ENCODE measurements around the gene KRTAP6-2. TPM values are rescaled to one million over a fixed set of nuclear protein-coding genes. Genes with fewer than 3 reads are reported as not detected.

Gene KRTAP6-2
- total RNA-seq, 6 experiments from 2014 or later = not detected

- no peaks in the 10 kb centered on the region for H3K4me1 Mint-ChIP-seq (ENCODE audit: low read depth)
- TF ChIP-seq CTCF (IDR thresholded peaks at IDR 0.05) = no peak
- peaks cover 52% of the 10 kb centered on the region for H3K9me3 Mint-ChIP-seq
- H3K4me3 Mint-ChIP-seq = no peak overlapping the region
- no peak for DNase-seq
- H3K27ac Mint-ChIP-seq = no peak overlapping the region
- no peaks in the 10 kb centered on the region for H3K27me3 Mint-ChIP-seq (ENCODE audit: insufficient read depth)
- no peaks in the 10 kb centered on the region for H3K36me3 Mint-ChIP-seq (ENCODE audit: low read depth)
Measured at GRCh38 chr21:30561957-30562356, 36.7 kb downstream of the KRTAP6-2 start.

- Mint-ChIP-seq H3K4me1 (ENCODE audit: low read depth) (no peaks in the 10 kb centered on the region), H3K36me3 (ENCODE audit: low read depth) (no peaks in the 10 kb centered on the region), H3K27ac (no peak within 1 kb of the TSS), H3K9me3 (peaks cover 56% of the 10 kb centered on the region), H3K4me3 (no peak within 1 kb of the TSS), H3K27me3 (ENCODE audit: insufficient read depth) (no peaks in the 10 kb centered on the region)
- no peak for TF ChIP-seq CTCF (IDR thresholded peaks at IDR 0.05)
- no peak for DNase-seq
Measured at GRCh38 chr21:30561264-30561895, 37.3 kb downstream of the KRTAP6-2 start, which contains the start of gene KRTAP19-7. Gene KRTAP19-7, minus strand, starts transcription at chr21:30561314. Its CDS starts 25 bp downstream, at chr21:30561289.

GRCh38 chr21:30555095-30555494 is 43.6 kb downstream of the KRTAP6-2 start:
- H3K36me3 Mint-ChIP-seq (ENCODE audit: low read depth) = peaks cover 6% of the 10 kb centered on the region; the same call in 1 of the 2 replicates
- no peaks in the 10 kb centered on the region for H3K27me3 Mint-ChIP-seq (ENCODE audit: insufficient read depth)
- no peak overlapping the region for H3K27ac Mint-ChIP-seq
- no peak for DNase-seq
- H3K4me3 Mint-ChIP-seq = no peak overlapping the region
- H3K4me1 Mint-ChIP-seq (ENCODE audit: low read depth) = no peaks in the 10 kb centered on the region
- peaks cover 59% of the 10 kb centered on the region for H3K9me3 Mint-ChIP-seq
- TF ChIP-seq CTCF (IDR thresholded peaks at IDR 0.05) = no peak

- TF ChIP-seq CTCF (IDR thresholded peaks at IDR 0.05) = no peak
- H3K27me3 Mint-ChIP-seq (ENCODE audit: insufficient read depth) = no peaks in the 10 kb centered on the region
- no peak overlapping the region for H3K27ac Mint-ChIP-seq
- peaks cover 6% of the 10 kb centered on the region; the same call in 1 of the 2 replicates for H3K36me3 Mint-ChIP-seq (ENCODE audit: low read depth)
- DNase-seq = no peak
- no peaks in the 10 kb centered on the region for H3K4me1 Mint-ChIP-seq (ENCODE audit: low read depth)
- no peak overlapping the region for H3K4me3 Mint-ChIP-seq
- H3K9me3 Mint-ChIP-seq = peaks cover 60% of the 10 kb centered on the region
Measured at GRCh38 chr21:30552782-30553181, 45.9 kb downstream of the KRTAP6-2 start.

Other genes starting within 250 kb of the KRTAP6-2 start
- not detected for gene KRTAP13-2, start 226.6 kb downstream of the KRTAP6-2 start, total RNA-seq (2021; fragmentation: NEBNext Ultra II Directional; extraction: Animal tissue kit (Norgen Biotek cat#: 25700))
- gene KRTAP13-1, start 202.9 kb downstream of the KRTAP6-2 start, total RNA-seq (2021; fragmentation: NEBNext Ultra II Directional; extraction: Animal tissue kit (Norgen Biotek cat#: 25700)) = not detected
- not detected for gene KRTAP13-3, start 173.0 kb downstream of the KRTAP6-2 start, total RNA-seq (2021; fragmentation: NEBNext Ultra II Directional; extraction: Animal tissue kit (Norgen Biotek cat#: 25700))
- not detected for gene KRTAP13-4, start 168.7 kb downstream of the KRTAP6-2 start, total RNA-seq (2021; fragmentation: NEBNext Ultra II Directional; extraction: Animal tissue kit (Norgen Biotek cat#: 25700))
- gene KRTAP15-1, start 158.6 kb downstream of the KRTAP6-2 start, total RNA-seq (2021; fragmentation: NEBNext Ultra II Directional; extraction: Animal tissue kit (Norgen Biotek cat#: 25700)) = not detected
- gene KRTAP19-1, start 118.5 kb downstream of the KRTAP6-2 start, total RNA-seq (2021; fragmentation: NEBNext Ultra II Directional; extraction: Animal tissue kit (Norgen Biotek cat#: 25700)) = not detected
- gene KRTAP19-2, start 111.5 kb downstream of the KRTAP6-2 start, total RNA-seq (2021; fragmentation: NEBNext Ultra II Directional; extraction: Animal tissue kit (Norgen Biotek cat#: 25700)) = not detected
- not detected for gene KRTAP19-3, start 106.9 kb downstream of the KRTAP6-2 start, total RNA-seq (2021; fragmentation: NEBNext Ultra II Directional; extraction: Animal tissue kit (Norgen Biotek cat#: 25700))
- gene KRTAP19-4, start 101.7 kb downstream of the KRTAP6-2 start, total RNA-seq (2021; fragmentation: NEBNext Ultra II Directional; extraction: Animal tissue kit (Norgen Biotek cat#: 25700)) = not detected
- gene KRTAP19-5, start 96.8 kb downstream of the KRTAP6-2 start, total RNA-seq (2021; fragmentation: NEBNext Ultra II Directional; extraction: Animal tissue kit (Norgen Biotek cat#: 25700)) = not detected
- not detected for gene KRTAP19-6, start 57.0 kb downstream of the KRTAP6-2 start, total RNA-seq (2021; fragmentation: NEBNext Ultra II Directional; extraction: Animal tissue kit (Norgen Biotek cat#: 25700))
- not detected for gene KRTAP19-7, start 37.6 kb downstream of the KRTAP6-2 start, total RNA-seq (2021; fragmentation: NEBNext Ultra II Directional; extraction: Animal tissue kit (Norgen Biotek cat#: 25700))
- not detected for gene KRTAP22-2, start 8.5 kb downstream of the KRTAP6-2 start, total RNA-seq (2021; fragmentation: NEBNext Ultra II Directional; extraction: Animal tissue kit (Norgen Biotek cat#: 25700))
- not detected for gene KRTAP6-3, start 6.5 kb downstream of the KRTAP6-2 start, total RNA-seq (2021; fragmentation: NEBNext Ultra II Directional; extraction: Animal tissue kit (Norgen Biotek cat#: 25700))
- not detected for gene KRTAP22-1, start 2.2 kb upstream of the KRTAP6-2 start, total RNA-seq (2021; fragmentation: NEBNext Ultra II Directional; extraction: Animal tissue kit (Norgen Biotek cat#: 25700))
- not detected for gene KRTAP6-1, start 15.0 kb upstream of the KRTAP6-2 start, total RNA-seq (2021; fragmentation: NEBNext Ultra II Directional; extraction: Animal tissue kit (Norgen Biotek cat#: 25700))
- not detected for gene KRTAP20-1, start 17.5 kb upstream of the KRTAP6-2 start, total RNA-seq (2021; fragmentation: NEBNext Ultra II Directional; extraction: Animal tissue kit (Norgen Biotek cat#: 25700))
- not detected for gene KRTAP20-4, start 21.7 kb upstream of the KRTAP6-2 start, total RNA-seq (2021; fragmentation: NEBNext Ultra II Directional; extraction: Animal tissue kit (Norgen Biotek cat#: 25700))
- not detected for gene KRTAP20-2, start 36.3 kb upstream of the KRTAP6-2 start, total RNA-seq (2021; fragmentation: NEBNext Ultra II Directional; extraction: Animal tissue kit (Norgen Biotek cat#: 25700))
- gene KRTAP20-3, start 44.0 kb upstream of the KRTAP6-2 start, total RNA-seq (2021; fragmentation: NEBNext Ultra II Directional; extraction: Animal tissue kit (Norgen Biotek cat#: 25700)) = not detected
- gene KRTAP21-3, start 119.9 kb upstream of the KRTAP6-2 start, total RNA-seq (2021; fragmentation: NEBNext Ultra II Directional; extraction: Animal tissue kit (Norgen Biotek cat#: 25700)) = not detected
- not detected for gene KRTAP21-2, start 148.4 kb upstream of the KRTAP6-2 start, total RNA-seq (2021; fragmentation: NEBNext Ultra II Directional; extraction: Animal tissue kit (Norgen Biotek cat#: 25700))
- gene KRTAP21-1, start 156.5 kb upstream of the KRTAP6-2 start, total RNA-seq (2021; fragmentation: NEBNext Ultra II Directional; extraction: Animal tissue kit (Norgen Biotek cat#: 25700)) = not detected
- not detected for gene KRTAP8-1, start 214.4 kb upstream of the KRTAP6-2 start, total RNA-seq (2021; fragmentation: NEBNext Ultra II Directional; extraction: Animal tissue kit (Norgen Biotek cat#: 25700))
- not detected for gene KRTAP7-1, start 230.9 kb upstream of the KRTAP6-2 start, total RNA-seq (2021; fragmentation: NEBNext Ultra II Directional; extraction: Animal tissue kit (Norgen Biotek cat#: 25700))